ENCODE data around the gene PRRX2.

Gene PRRX2

DNA sequence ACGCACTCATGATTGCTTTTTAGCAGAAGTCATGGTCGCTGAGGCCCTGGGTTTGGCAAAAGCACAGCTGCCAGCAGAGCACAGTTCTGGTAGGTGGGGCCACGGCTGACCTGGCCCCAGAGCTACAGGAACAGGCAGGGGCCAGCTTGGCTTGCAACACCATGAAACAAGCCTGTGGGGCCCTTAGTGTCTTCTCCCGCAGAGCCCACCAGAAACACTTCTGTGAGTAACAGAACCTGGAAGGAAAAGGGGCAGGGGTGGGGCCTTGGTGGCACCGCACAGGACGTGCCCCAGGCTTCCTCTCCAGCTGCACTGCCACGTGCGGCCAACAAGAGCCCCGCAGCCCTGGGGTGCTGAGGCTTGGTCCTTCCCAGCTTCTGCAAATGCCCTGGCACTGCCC lies 28.3 kb upstream of the PRRX2 start:
- DNase-seq = no peak

GRCh38 chr9:129637673-129638439 lies 27.6 kb upstream of the PRRX2 start:
- DNase-seq = no peak

DNA sequence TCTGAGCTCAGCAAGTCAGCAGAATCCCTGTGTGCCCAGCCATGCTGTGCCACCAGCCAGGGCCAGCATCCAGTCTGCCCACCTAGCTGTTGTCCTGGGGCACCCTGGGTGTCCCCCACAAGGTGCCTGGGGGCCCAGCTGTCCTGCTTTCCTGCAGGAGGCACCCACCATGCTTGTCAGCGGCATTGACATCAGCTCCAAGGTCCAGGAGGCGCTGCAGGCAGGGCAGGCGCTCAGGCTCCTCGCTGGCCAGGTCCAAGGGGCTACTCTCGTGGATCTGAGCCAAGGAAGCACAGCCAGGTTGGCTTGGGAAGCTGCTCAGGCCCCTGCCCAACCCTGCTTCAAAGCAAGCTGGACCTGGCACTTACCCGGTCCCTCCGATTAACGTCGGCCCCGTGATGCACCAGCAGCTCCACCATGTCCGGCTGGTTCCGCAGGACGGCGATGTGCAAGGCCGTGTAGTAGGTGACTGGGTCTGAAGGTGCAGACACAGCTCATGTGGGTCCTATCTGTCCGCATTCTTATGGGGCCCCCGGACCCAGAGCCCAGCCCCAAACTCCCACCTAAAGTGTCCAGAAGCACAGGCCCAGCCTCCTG lies 26.3 kb upstream of the PRRX2 start:
- DNase-seq = no peak

GRCh38 chr9:129639756-129640085 lies 25.7 kb upstream of the PRRX2 start:
- no peak for DNase-seq

DNA sequence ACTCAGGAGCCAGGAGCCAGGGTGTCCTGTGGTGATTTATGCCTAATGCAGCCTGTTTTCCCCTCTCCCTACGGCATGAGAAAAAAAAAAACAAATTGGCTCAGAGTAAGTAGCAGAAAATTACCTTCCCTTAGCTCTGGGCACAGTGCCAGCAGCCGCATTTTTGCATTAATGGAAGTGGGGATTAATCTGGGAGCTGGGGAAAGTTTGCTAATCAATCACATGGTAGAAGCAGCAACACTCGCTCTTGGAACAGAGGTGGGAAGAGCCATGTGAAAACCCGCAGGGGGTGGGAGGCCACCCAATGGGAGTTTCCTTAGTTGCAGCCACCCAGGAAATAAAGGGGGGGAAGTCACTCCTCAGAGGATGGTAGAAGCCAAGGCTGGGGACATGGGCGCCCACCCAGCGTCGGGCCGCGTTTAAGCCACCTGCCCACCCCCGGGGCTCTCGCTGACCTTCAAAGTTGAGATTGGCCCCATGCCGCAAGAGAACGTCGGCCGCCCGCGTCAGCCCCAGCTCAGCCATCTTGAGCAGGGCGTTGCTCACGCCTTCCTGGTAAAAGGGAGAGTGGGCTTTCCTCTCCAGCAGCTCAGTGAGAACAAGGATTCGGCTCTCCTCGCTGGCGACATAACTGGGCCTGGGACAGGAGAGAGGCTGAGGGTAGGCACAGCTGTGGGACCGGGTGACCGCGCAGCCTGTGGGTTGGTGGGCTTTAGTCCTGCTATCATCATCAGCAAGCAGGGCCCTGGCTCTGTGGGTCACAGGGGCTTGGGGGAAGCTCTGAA lies 25.2 kb upstream of the PRRX2 start:
- no peak for DNase-seq

- DNase-seq = no peak
Measured at GRCh38 chr9:129640871-129641749, 24.3 kb upstream of the PRRX2 start.

- peak; percentile 85 for DNase-seq
Measured at GRCh38 chr9:129641750-129642585, 23.5 kb upstream of the PRRX2 start, which contains the start of gene ASB6. Gene ASB6 (minus strand): TSS chr9:129642151. CDS start chr9:129641999, 152 bp downstream.

- no peak for DNase-seq
Measured at GRCh38 chr9:129643706-129644105, 21.7 kb upstream of the PRRX2 start.

GRCh38 chr9:129644365-129644764 lies 21.1 kb upstream of the PRRX2 start:
- no peak for DNase-seq

- no peak for DNase-seq
Measured at GRCh38 chr9:129644902-129645301, 20.5 kb upstream of the PRRX2 start.

GRCh38 chr9:129646252-129646651 lies 19.2 kb upstream of the PRRX2 start:
- no peak for DNase-seq

DNA sequence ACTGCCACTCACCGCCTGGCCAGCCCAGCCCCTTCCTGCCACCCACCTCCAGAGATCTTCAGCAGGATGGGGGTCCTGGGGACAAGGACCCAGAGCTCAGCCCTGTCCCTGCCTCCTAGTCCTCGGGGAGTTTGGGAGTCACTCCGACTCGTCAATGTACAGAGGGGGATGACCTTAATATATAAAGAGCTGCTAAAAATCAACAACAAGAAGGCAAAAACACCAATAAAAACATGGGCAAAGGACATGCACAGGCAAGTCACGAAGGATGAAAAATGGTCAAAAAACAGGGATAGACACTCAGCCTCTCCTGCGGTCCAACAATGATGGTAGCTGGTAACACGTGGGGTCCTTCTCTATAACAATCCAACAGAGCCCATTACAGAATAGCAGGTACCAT lies 18.8 kb upstream of the PRRX2 start:
- no peak for DNase-seq

- no peak for DNase-seq
Measured at GRCh38 chr9:129647635-129648034, 17.8 kb upstream of the PRRX2 start.

DNA sequence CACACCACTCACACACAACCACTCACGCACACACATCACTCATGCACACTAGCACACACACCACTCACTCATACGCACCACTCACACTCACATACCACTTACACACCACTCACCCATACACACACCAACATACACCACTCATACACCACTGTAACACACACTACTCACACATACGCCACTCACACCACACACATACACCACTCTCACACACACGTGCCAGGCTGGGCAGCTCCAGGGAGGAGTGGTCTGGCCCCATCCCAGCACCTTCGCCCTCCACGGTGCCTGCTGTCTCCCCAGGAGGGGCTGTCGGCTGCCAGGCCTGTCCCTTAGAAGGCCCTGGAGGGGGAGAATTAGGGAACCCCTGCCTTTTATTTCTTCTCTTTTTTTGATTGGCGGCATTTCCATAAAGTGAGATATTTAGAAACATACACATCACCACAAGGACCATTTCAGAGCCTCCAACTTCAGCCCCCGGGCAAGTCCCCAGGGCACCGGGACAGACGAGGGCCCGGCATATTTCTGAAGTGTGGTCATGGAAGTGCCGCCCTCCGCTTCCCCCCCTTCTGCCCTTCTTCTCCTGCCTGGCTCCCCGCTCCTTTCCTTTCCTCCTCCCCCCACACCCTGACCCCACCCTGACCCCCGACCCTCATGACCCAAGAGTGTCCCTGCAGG lies 17.2 kb upstream of the PRRX2 start:
- no peak for DNase-seq

DNA sequence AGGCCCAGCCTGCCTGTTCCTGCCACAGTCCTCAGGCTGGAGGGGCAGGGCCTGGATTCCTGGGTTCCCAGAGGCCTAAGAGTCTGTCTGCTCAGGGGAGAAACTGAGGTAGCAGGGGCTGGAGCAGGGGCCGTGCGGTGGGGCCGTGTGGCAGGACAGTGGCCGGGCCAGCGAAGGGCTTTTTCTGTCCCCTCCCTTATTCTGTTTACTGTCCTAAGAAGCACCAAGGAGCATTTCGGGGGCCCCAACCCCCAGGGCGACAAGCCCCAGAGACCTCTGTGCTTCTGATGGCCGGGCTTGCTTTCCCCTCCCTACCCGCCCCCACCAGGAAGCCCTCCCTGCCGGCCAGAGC lies 16.7 kb upstream of the PRRX2 start:
- no peak for DNase-seq

GRCh38 chr9:129649726-129650679 lies 15.4 kb upstream of the PRRX2 start:
- DNase-seq = no peak

GRCh38 chr9:129650680-129651235 lies 14.7 kb upstream of the PRRX2 start:
- no peak for DNase-seq

DNA sequence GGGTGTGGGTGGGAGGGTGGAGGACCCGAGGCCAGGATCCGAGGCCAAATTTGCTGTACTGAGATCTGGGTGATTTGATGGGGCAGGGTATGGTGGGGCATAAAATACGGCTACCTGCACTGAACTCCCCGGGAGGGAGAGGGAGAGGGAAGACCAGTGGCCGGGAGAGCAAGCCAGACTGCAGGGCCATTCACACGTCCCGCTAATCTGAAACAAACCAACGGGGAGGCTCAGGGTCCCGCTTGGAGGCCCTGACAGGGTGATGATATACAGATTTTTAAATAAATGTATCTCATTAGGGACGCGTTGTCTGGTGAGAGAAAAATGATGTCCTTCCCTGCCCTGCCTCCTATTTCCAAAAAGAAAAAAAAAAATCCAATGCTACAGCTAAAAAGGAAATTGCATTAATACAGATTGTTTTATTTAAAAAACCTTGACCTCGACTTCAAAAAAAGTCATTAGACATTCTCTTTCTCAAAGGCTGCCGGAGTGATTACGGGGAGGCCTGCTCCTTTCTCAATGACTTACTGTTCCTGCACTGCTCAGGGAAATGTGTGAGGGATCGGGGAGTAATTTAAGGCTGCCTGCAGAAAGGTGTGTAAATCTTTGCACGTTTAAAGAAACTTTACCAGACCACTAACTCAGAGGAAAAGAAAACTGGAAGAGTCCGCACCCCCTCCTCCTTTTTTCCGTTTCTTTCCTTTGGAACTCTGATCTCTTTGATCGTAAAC lies 11.5 kb upstream of the PRRX2 start:
- no peak for DNase-seq

- DNase-seq = no peak
Measured at GRCh38 chr9:129654554-129655040, 10.8 kb upstream of the PRRX2 start.
